ENCODE measurements around the gene PPP1R14C.
A peak's percentile ranks its signal among the peaks of the same experiment; 100 is the strongest.

The PPP1R14C gene

GRCh38 chr6:150139533-150139932, 3.3 kb upstream of the PPP1R14C start:
- no peaks in the 10 kb centered on the region for H3K36me3 ChIP-seq (ENCODE audit: control insufficient read depth in 1 of 2, insufficient read depth in 2 of 2, low read length in 2 of 2)
- no peak overlapping the region for H3K27ac ChIP-seq (ENCODE audit: low read length)
- H3K27me3 ChIP-seq (ENCODE audit: low read depth, low read length) = peaks cover 28% of the 10 kb centered on the region
- H3K4me3 ChIP-seq (ENCODE audit: low read depth in 1 of 2, low read length in 2 of 2) = no peak overlapping the region
- peaks cover 0 to 18% of the 10 kb centered on the region in 2 donors for H3K4me1 ChIP-seq (ENCODE audit: control insufficient read depth in 1 of 2, insufficient read depth in 2 of 2, low read length in 2 of 2)
- peaks cover 0 to 2% of the 10 kb centered on the region in 2 donors for H3K9me3 ChIP-seq (ENCODE audit: control insufficient read depth in 1 of 2, low read length in 2 of 2)

- H3K27me3 ChIP-seq (ENCODE audit: low read depth, low read length) = peaks cover 31% of the 10 kb centered on the region
- H3K4me1 ChIP-seq (ENCODE audit: control insufficient read depth in 1 of 2, insufficient read depth in 2 of 2, low read length in 2 of 2) = peaks cover 0 to 18% of the 10 kb centered on the region in 2 donors
- peaks cover 0 to 2% of the 10 kb centered on the region in 2 donors for H3K9me3 ChIP-seq (ENCODE audit: control insufficient read depth in 1 of 2, low read length in 2 of 2)
- no peak overlapping the region for H3K27ac ChIP-seq (ENCODE audit: low read length)
- H3K4me3 ChIP-seq (ENCODE audit: low read depth in 1 of 2, low read length in 2 of 2) = no peak overlapping the region
- no peaks in the 10 kb centered on the region for H3K36me3 ChIP-seq (ENCODE audit: control insufficient read depth in 1 of 2, insufficient read depth in 2 of 2, low read length in 2 of 2)
Observed at GRCh38 chr6:150140236-150140969, 2.4 kb upstream of the PPP1R14C start.

GRCh38 chr6:150142097-150142669, 661 bp upstream of the PPP1R14C start:
- Histone ChIP-seq H3K36me3 (ENCODE audit: control insufficient read depth in 1 of 2, insufficient read depth in 2 of 2, low read length in 2 of 2) (no peaks in the 10 kb centered on the region), H3K4me3 (ENCODE audit: low read depth in 1 of 2, low read length in 2 of 2) (peak overlapping the region; percentile 45 to 62), H3K4me1 (ENCODE audit: control insufficient read depth in 1 of 2, insufficient read depth in 2 of 2, low read length in 2 of 2) (peaks cover 0 to 18% of the 10 kb centered on the region in 2 donors), H3K27me3 (ENCODE audit: low read depth, low read length) (peaks cover 44% of the 10 kb centered on the region), H3K27ac (ENCODE audit: low read length) (no peak overlapping the region), H3K9me3 (ENCODE audit: control insufficient read depth in 1 of 2, low read length in 2 of 2) (no peaks in the 10 kb centered on the region)

- H3K27ac ChIP-seq (ENCODE audit: low read length) = no peak overlapping the region
Observed at GRCh38 chr6:150143516-150144293, 861 bp downstream of the PPP1R14C start.

GRCh38 chr6:150144294-150144868, 1.5 kb downstream of the PPP1R14C start:
- H3K27me3 ChIP-seq (ENCODE audit: low read depth, low read length) = peaks cover 44% of the 10 kb centered on the region

More at GRCh38 chr6:150143516-150144293, 861 bp downstream of the PPP1R14C start:
- Histone ChIP-seq H3K36me3 (ENCODE audit: control insufficient read depth in 1 of 2, insufficient read depth in 2 of 2, low read length in 2 of 2) (no peaks in the 10 kb centered on the region), H3K4me3 (ENCODE audit: low read depth in 1 of 2, low read length in 2 of 2) (peak overlapping the region; percentile 34 to 62), H3K27me3 (ENCODE audit: low read depth, low read length) (peaks cover 44% of the 10 kb centered on the region), H3K4me1 (ENCODE audit: control insufficient read depth in 1 of 2, insufficient read depth in 2 of 2, low read length in 2 of 2) (peaks cover 0 to 18% of the 10 kb centered on the region in 2 donors), H3K9me3 (ENCODE audit: control insufficient read depth in 1 of 2, low read length in 2 of 2) (no peaks in the 10 kb centered on the region)

GRCh38 chr6:150145427-150145826, 2.6 kb downstream of the PPP1R14C start:
- H3K27ac ChIP-seq (ENCODE audit: low read length) = no peak overlapping the region
- H3K27me3 ChIP-seq (ENCODE audit: low read depth, low read length) = peaks cover 44% of the 10 kb centered on the region
- H3K9me3 ChIP-seq (ENCODE audit: control insufficient read depth in 1 of 2, low read length in 2 of 2) = no peaks in the 10 kb centered on the region
- H3K36me3 ChIP-seq (ENCODE audit: control insufficient read depth in 1 of 2, insufficient read depth in 2 of 2, low read length in 2 of 2) = no peaks in the 10 kb centered on the region
- no peak overlapping the region for H3K4me3 ChIP-seq (ENCODE audit: low read depth in 1 of 2, low read length in 2 of 2)
- peaks cover 0 to 18% of the 10 kb centered on the region in 2 donors for H3K4me1 ChIP-seq (ENCODE audit: control insufficient read depth in 1 of 2, insufficient read depth in 2 of 2, low read length in 2 of 2)

More at GRCh38 chr6:150144294-150144868, 1.5 kb downstream of the PPP1R14C start:
- H3K27ac ChIP-seq (ENCODE audit: low read length) = no peak overlapping the region
- H3K4me3 ChIP-seq (ENCODE audit: low read depth in 1 of 2, low read length in 2 of 2) = peak overlapping the region in 1 of 2 donors; percentile 34
- H3K4me1 ChIP-seq (ENCODE audit: control insufficient read depth in 1 of 2, insufficient read depth in 2 of 2, low read length in 2 of 2) = peaks cover 0 to 18% of the 10 kb centered on the region in 2 donors
- no peaks in the 10 kb centered on the region for H3K9me3 ChIP-seq (ENCODE audit: control insufficient read depth in 1 of 2, low read length in 2 of 2)
- no peaks in the 10 kb centered on the region for H3K36me3 ChIP-seq (ENCODE audit: control insufficient read depth in 1 of 2, insufficient read depth in 2 of 2, low read length in 2 of 2)

GRCh38 chr6:150145830-150146229, 3.0 kb downstream of the PPP1R14C start:
- Histone ChIP-seq H3K4me3 (ENCODE audit: low read depth in 1 of 2, low read length in 2 of 2) (no peak overlapping the region), H3K9me3 (ENCODE audit: control insufficient read depth in 1 of 2, low read length in 2 of 2) (no peaks in the 10 kb centered on the region), H3K27me3 (ENCODE audit: low read depth, low read length) (peaks cover 43% of the 10 kb centered on the region), H3K36me3 (ENCODE audit: control insufficient read depth in 1 of 2, insufficient read depth in 2 of 2, low read length in 2 of 2) (no peaks in the 10 kb centered on the region), H3K27ac (ENCODE audit: low read length) (no peak overlapping the region), H3K4me1 (ENCODE audit: control insufficient read depth in 1 of 2, insufficient read depth in 2 of 2, low read length in 2 of 2) (peaks cover 0 to 18% of the 10 kb centered on the region in 2 donors)

GRCh38 chr6:150146436-150146835, 3.6 kb downstream of the PPP1R14C start:
- no peaks in the 10 kb centered on the region for H3K9me3 ChIP-seq (ENCODE audit: control insufficient read depth in 1 of 2, low read length in 2 of 2)
- no peak overlapping the region for H3K4me3 ChIP-seq (ENCODE audit: low read depth in 1 of 2, low read length in 2 of 2)
- H3K27me3 ChIP-seq (ENCODE audit: low read depth, low read length) = peaks cover 44% of the 10 kb centered on the region
- no peak overlapping the region for H3K27ac ChIP-seq (ENCODE audit: low read length)
- H3K36me3 ChIP-seq (ENCODE audit: control insufficient read depth in 1 of 2, insufficient read depth in 2 of 2, low read length in 2 of 2) = no peaks in the 10 kb centered on the region
- peaks cover 0 to 18% of the 10 kb centered on the region in 2 donors for H3K4me1 ChIP-seq (ENCODE audit: control insufficient read depth in 1 of 2, insufficient read depth in 2 of 2, low read length in 2 of 2)

GRCh38 chr6:150149146-150149545, 6.3 kb downstream of the PPP1R14C start:
- Histone ChIP-seq H3K27me3 (ENCODE audit: low read depth, low read length) (peaks cover 35% of the 10 kb centered on the region), H3K4me1 (ENCODE audit: control insufficient read depth in 1 of 2, insufficient read depth in 2 of 2, low read length in 2 of 2) (no peaks in the 10 kb centered on the region), H3K4me3 (ENCODE audit: low read depth in 1 of 2, low read length in 2 of 2) (no peak overlapping the region), H3K36me3 (ENCODE audit: control insufficient read depth in 1 of 2, insufficient read depth in 2 of 2, low read length in 2 of 2) (no peaks in the 10 kb centered on the region), H3K9me3 (ENCODE audit: control insufficient read depth in 1 of 2, low read length in 2 of 2) (no peaks in the 10 kb centered on the region), H3K27ac (ENCODE audit: low read length) (no peak overlapping the region)

GRCh38 chr6:150150458-150150820, 7.6 kb downstream of the PPP1R14C start:
- no peaks in the 10 kb centered on the region for H3K4me1 ChIP-seq (ENCODE audit: control insufficient read depth in 1 of 2, insufficient read depth in 2 of 2, low read length in 2 of 2)
- peaks cover 27% of the 10 kb centered on the region for H3K27me3 ChIP-seq (ENCODE audit: low read depth, low read length)
- no peak overlapping the region for H3K4me3 ChIP-seq (ENCODE audit: low read depth in 1 of 2, low read length in 2 of 2)
- no peaks in the 10 kb centered on the region for H3K36me3 ChIP-seq (ENCODE audit: control insufficient read depth in 1 of 2, insufficient read depth in 2 of 2, low read length in 2 of 2)
- H3K27ac ChIP-seq (ENCODE audit: low read length) = no peak overlapping the region
- no peaks in the 10 kb centered on the region for H3K9me3 ChIP-seq (ENCODE audit: control insufficient read depth in 1 of 2, low read length in 2 of 2)
